ENCODE results near the gene WFDC12.
A peak's percentile ranks its signal among the peaks of the same experiment; 100 is the strongest.
"Not testable (repeated sequence)": the region's sequence is repeated elsewhere in the genome, so short reads cannot be mapped to it uniquely, and the experiment has no call there.

Gene WFDC12

GRCh38 chr20:45124365-45124764, at the start of gene WFDC12:
Gene WFDC12, minus strand, starts transcription at chr20:45124465. Its CDS starts 18 bp downstream, at chr20:45124447.
- DNase-seq (ENCODE audit: low read depth in 2 of 2), result no peak

GRCh38 chr20:45173522-45173921, 49.3 kb upstream of the WFDC12 start:
- DNase-seq (ENCODE audit: low read depth in 2 of 2), result no peak

GRCh38 chr20:45164906-45165305, 40.6 kb upstream of the WFDC12 start:
- DNase-seq (ENCODE audit: low read depth in 2 of 2), result no peak

GRCh38 chr20:45163083-45163803, 39.0 kb upstream of the WFDC12 start:
- no peak for DNase-seq (ENCODE audit: low read depth in 2 of 2)

- no peak for DNase-seq (ENCODE audit: low read depth in 2 of 2)
Measured at GRCh38 chr20:45157962-45158361, 33.7 kb upstream of the WFDC12 start.

- DNase-seq (ENCODE audit: low read depth in 2 of 2), result no peak
Measured at GRCh38 chr20:45156713-45157112, 32.4 kb upstream of the WFDC12 start.

- not testable (repeated sequence) for DNase-seq (ENCODE audit: low read depth in 2 of 2)
Measured at GRCh38 chr20:45154794-45155193, 30.5 kb upstream of the WFDC12 start.

GRCh38 chr20:45154183-45154582, 29.9 kb upstream of the WFDC12 start:
- DNase-seq (ENCODE audit: low read depth in 2 of 2), result no peak

GRCh38 chr20:45153752-45154151, 29.5 kb upstream of the WFDC12 start:
- DNase-seq (ENCODE audit: low read depth in 2 of 2), result no peak

GRCh38 chr20:45153147-45153546, 28.9 kb upstream of the WFDC12 start:
- no peak for DNase-seq (ENCODE audit: low read depth in 2 of 2)

- no peak for DNase-seq (ENCODE audit: low read depth in 2 of 2)
Measured at GRCh38 chr20:45152405-45152804, 28.1 kb upstream of the WFDC12 start.

- no peak for DNase-seq (ENCODE audit: low read depth in 2 of 2)
Measured at GRCh38 chr20:45149062-45149461, 24.8 kb upstream of the WFDC12 start.

- no peak for DNase-seq (ENCODE audit: low read depth in 2 of 2)
Measured at GRCh38 chr20:45140836-45141235, 16.6 kb upstream of the WFDC12 start.

GRCh38 chr20:45139733-45140375, 15.6 kb upstream of the WFDC12 start:
- DNase-seq (ENCODE audit: low read depth in 2 of 2), result not testable (repeated sequence)

- DNase-seq (ENCODE audit: low read depth in 2 of 2), result peak in 1 of 2 donors; percentile 8
Measured at GRCh38 chr20:45138561-45139300, 14.5 kb upstream of the WFDC12 start.

GRCh38 chr20:45136911-45137310, 12.6 kb upstream of the WFDC12 start:
- no peak for DNase-seq (ENCODE audit: low read depth in 2 of 2)

GRCh38 chr20:45128099-45128498, 3.8 kb upstream of the WFDC12 start:
- no peak for DNase-seq (ENCODE audit: low read depth in 2 of 2)

- no peak for DNase-seq (ENCODE audit: low read depth in 2 of 2)
Measured at GRCh38 chr20:45121388-45121787, 2.9 kb downstream of the WFDC12 start.

- no peak for DNase-seq (ENCODE audit: low read depth in 2 of 2)
Measured at GRCh38 chr20:45119556-45120266, 4.6 kb downstream of the WFDC12 start.

- DNase-seq (ENCODE audit: low read depth in 2 of 2), result no peak
Measured at GRCh38 chr20:45118028-45118427, 6.2 kb downstream of the WFDC12 start.

GRCh38 chr20:45117581-45117980, 6.7 kb downstream of the WFDC12 start:
- DNase-seq (ENCODE audit: low read depth in 2 of 2), result no peak

GRCh38 chr20:45115829-45116228, 8.4 kb downstream of the WFDC12 start:
- no peak for DNase-seq (ENCODE audit: low read depth in 2 of 2)

All from stimulated activated CD8-positive, alpha-beta memory T cell treated with anti-CD3 and anti-CD28 coated beads, Interleukin-7, amount 100 ng/mL, for 4 hours (primary cell).